Astrocyte (in vitro differentiated cells and primary cell): ENCODE measurements around the gene GBF1.

Experiments used
- EZH2 ChIP-seq: IDR thresholded peaks from 2 replicates; pipeline ENCODE4 v1.6.1; 2012; ENCODE audit warnings: mild to moderate bottlenecking, low read length, inconsistent platforms; ENCODE audit not compliant: insufficient read depth
- TF ChIP-seq, protein P1 (sequence below): IDR thresholded peaks from 2 replicates; pipeline ENCODE4 v1.5.1; 2011; ENCODE audit warnings: low read depth, mild to moderate bottlenecking, inconsistent platforms, low read length, moderate library complexity; ENCODE audit not compliant: insufficient read depth

DNA sequence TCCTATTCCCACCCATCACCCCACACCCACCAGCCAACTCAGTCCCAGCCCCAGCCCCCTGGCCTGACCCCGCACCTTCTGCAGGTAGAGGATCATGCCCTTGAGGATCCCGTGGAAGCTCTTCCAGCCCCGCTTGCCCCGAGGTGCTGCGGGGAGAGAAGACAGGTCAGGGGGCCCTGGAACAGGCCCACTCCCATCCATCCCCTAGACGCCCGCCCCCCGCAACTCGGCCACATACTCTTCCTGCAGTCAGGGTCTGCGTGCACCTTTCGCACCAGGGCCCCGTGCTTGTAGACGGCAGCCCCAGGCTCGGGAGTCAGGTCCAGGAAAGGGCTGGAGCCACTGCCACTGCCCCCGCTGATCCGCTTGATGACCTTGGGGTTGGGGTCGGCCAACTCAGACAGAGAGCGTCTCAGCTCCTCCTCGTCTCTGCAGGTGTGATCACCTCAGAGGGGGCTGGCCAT is 159.8 kb downstream of the GBF1 start:
- TF ChIP-seq, protein P1, sequence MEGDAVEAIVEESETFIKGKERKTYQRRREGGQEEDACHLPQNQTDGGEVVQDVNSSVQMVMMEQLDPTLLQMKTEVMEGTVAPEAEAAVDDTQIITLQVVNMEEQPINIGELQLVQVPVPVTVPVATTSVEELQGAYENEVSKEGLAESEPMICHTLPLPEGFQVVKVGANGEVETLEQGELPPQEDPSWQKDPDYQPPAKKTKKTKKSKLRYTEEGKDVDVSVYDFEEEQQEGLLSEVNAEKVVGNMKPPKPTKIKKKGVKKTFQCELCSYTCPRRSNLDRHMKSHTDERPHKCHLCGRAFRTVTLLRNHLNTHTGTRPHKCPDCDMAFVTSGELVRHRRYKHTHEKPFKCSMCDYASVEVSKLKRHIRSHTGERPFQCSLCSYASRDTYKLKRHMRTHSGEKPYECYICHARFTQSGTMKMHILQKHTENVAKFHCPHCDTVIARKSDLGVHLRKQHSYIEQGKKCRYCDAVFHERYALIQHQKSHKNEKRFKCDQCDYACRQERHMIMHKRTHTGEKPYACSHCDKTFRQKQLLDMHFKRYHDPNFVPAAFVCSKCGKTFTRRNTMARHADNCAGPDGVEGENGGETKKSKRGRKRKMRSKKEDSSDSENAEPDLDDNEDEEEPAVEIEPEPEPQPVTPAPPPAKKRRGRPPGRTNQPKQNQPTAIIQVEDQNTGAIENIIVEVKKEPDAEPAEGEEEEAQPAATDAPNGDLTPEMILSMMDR, result no peak
- TF ChIP-seq EZH2, result no peak
